LNCaP clone FGC (cell line): ENCODE data around the gene NGEF.

Experiments used
- DNase-seq: peaks from one replicate; pipeline ENCODE4 v3.0.0-alpha.2; 2011; ENCODE audit warnings: low read depth
- H3K4me3 ChIP-seq: 2 replicates; pipeline ENCODE4 v1.5.1; 2011; ENCODE audit warnings: mild to moderate bottlenecking, low read depth, low read length, control low read depth
- CTCF ChIP-seq: IDR thresholded peaks from 2 replicates; pipeline ENCODE4 v1.5.1; 2012; ENCODE audit warnings: mild to moderate bottlenecking; ENCODE audit not compliant: control insufficient read depth, insufficient read depth; ENCODE audit errors: extremely low read depth

The NGEF gene

DNA sequence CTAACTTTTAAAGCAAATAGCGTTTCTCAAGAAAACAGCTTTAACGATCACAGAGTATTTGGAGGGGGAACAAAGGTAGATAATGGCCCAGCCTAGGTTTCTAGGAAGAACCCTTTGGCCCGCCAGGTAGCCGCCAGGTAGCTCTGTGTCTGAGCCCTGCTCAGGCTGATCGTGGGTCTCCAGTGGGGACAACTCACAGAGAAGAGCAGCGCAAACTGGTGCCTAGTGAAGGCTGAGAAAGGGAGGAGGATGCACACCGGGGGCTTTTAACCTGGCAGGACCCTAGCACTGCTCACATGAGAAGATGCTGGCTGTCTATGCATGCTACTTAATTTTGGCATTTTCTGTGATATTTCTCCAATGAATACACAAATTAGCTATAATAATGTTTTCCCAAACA lies 5.8 kb downstream of the NGEF start:
- TF ChIP-seq CTCF: no peak
- H3K4me3 ChIP-seq: no peak overlapping the region
- DNase-seq: no peak

DNA sequence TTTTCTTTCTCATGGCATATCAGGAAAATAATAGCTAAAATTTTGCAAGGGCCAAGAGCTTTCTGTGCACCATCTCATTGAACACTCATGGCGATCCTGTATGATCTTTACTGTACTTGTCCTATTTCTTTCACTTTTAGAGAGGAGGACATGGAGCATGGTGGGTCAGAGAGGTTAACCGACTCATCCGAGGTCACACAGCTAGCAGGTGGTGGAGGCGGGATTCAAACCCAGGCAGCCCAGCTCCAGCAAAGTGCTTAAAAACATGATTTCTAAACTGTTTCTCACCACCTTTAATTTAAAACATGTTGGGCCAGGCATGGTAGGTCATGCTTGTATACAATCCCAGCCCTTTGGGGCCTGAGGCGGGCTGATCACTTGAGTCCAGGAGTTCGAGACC lies 6.4 kb downstream of the NGEF start:
- TF ChIP-seq CTCF: no peak
- H3K4me3 ChIP-seq: no peak overlapping the region
- DNase-seq: no peak

GRCh38 chr2:233005096-233005495 lies 8.0 kb downstream of the NGEF start:
- TF ChIP-seq CTCF: no peak
- DNase-seq: no peak

GRCh38 chr2:233003658-233004555 lies 9.1 kb downstream of the NGEF start:
- no peak for TF ChIP-seq CTCF

More at GRCh38 chr2:233005096-233005495, 8.0 kb downstream of the NGEF start:
- H3K4me3 ChIP-seq: no peak overlapping the region

GRCh38 chr2:233002829-233003657 lies 10.0 kb downstream of the NGEF start:
- TF ChIP-seq CTCF: no peak

More at GRCh38 chr2:233003658-233004555, 9.1 kb downstream of the NGEF start:
- H3K4me3 ChIP-seq: no peak overlapping the region
- DNase-seq: no peak

DNA sequence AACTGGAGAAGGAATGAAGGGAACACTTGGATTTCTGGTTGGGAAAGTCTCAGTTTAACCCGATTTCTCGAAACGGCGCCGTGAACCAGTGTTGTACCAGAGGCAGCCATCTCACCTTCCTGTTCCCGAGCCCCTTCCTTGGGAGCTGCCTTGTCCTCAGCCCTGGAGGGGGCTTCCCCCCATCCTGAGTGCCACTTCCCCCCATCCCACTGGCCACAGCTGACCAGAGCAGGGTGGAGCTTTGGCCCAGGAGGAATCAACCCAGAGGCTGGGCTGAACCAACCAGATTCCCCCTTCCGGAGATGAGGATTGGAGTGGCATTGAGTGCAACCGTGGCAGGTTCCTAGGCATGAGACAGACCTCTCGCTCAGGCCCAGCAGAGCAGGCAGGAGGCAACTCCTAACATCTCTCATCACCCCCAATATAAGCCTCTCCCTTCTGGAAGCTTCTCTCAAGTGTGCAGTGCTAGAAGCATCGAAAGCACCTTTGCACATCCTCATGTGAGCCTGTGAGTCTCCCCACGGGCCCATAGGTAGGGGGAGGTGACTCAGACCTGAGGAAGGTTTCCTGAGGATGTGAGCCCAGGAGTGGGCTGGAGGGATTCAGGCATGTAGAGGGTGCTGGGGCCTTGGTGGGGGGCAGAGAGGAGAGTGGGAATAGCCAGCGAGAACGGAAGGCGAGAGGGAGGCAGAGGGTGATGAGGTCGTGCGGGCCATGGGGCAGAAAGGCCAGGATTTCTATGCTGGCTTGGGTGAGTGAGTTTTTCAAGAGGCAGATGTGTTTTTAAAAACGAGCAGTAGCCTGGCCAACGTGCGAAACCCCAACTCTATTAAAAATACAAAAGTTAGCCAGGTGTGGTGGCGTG lies 11.9 kb downstream of the NGEF start:
- DNase-seq: no peak
- H3K4me3 ChIP-seq: no peak overlapping the region
- no peak for TF ChIP-seq CTCF

More at GRCh38 chr2:233002829-233003657, 10.0 kb downstream of the NGEF start:
- DNase-seq: no peak
- H3K4me3 ChIP-seq: no peak overlapping the region
